Glutamatergic neuron (in vitro differentiated cells): Measurements from ENCODE around the gene SPTB. TPM values are rescaled to one million over a fixed set of nuclear protein-coding genes. Genes with fewer than 3 reads are reported as not detected.
A peak's percentile ranks its signal among the peaks of the same experiment; 100 is the strongest.

Source experiments
- DNase-seq: peaks from one replicate; pipeline ENCODE4 v3.0.0; 2022
- H3K27ac Mint-ChIP-seq: one replicate; pipeline ENCODE4 v1.8.0; 2020; ENCODE audit warnings: mild to moderate bottlenecking, mixed read lengths, inconsistent platforms; ENCODE audit not compliant: unreplicated experiment
- H3K27me3 Mint-ChIP-seq: one replicate; pipeline ENCODE4 v1.8.0; 2020; ENCODE audit warnings: mild to moderate bottlenecking, moderate library complexity, mixed read lengths, inconsistent platforms; ENCODE audit not compliant: unreplicated experiment
- H3K36me3 Mint-ChIP-seq: one replicate; pipeline ENCODE4 v1.8.0; 2020; ENCODE audit warnings: mild to moderate bottlenecking, mixed read lengths, inconsistent platforms; ENCODE audit not compliant: unreplicated experiment
- H3K4me1 Mint-ChIP-seq: one replicate; pipeline ENCODE4 v1.8.0; 2020; ENCODE audit warnings: mild to moderate bottlenecking, low read depth, mixed read lengths, inconsistent platforms; ENCODE audit not compliant: unreplicated experiment
- H3K4me3 Mint-ChIP-seq: one replicate; pipeline ENCODE4 v1.8.0; 2020; ENCODE audit warnings: mild to moderate bottlenecking, mixed read lengths, inconsistent platforms; ENCODE audit not compliant: unreplicated experiment
- H3K9me3 Mint-ChIP-seq: one replicate; pipeline ENCODE4 v1.8.0; 2020; ENCODE audit warnings: mild to moderate bottlenecking, moderate library complexity, mixed read lengths, inconsistent platforms; ENCODE audit not compliant: unreplicated experiment
- CTCF ChIP-seq: fragments of 200-600 bp; sonication (generic); IDR thresholded peaks from one replicate; pipeline ENCODE4 v1.5.0; 2021; ENCODE audit not compliant: partially characterized antibody, unreplicated experiment
- total RNA-seq: library from RNA; stranded (reverse); fragmentation: NEBNext Ultra II Directional; extraction: Animal tissue kit (Norgen Biotek cat#: 25700); gene quantifications from one replicate; pipeline ENCODE4 v1.2.1, GENCODE V29; 2021; ENCODE audit not compliant: unreplicated experiment

Gene SPTB
- total RNA-seq, 1 donor from 2014 or later = 1.9 TPM

- Mint-ChIP-seq H3K27ac (no peak overlapping the region), H3K27me3 (peaks cover 17% of the 10 kb centered on the region), H3K4me3 (peak overlapping the region; percentile 82), H3K36me3 (peaks cover 4% of the 10 kb centered on the region), H3K9me3 (peaks cover 2% of the 10 kb centered on the region), H3K4me1 (peaks cover 17% of the 10 kb centered on the region)
- DNase-seq = no peak
- TF ChIP-seq CTCF = no peak
Observed at GRCh38 chr14:64706119-64706592, 173.6 kb downstream of the SPTB start.

GRCh38 chr14:64705381-64706118, 174.2 kb downstream of the SPTB start:
- Mint-ChIP-seq H3K27me3 (peaks cover 17% of the 10 kb centered on the region), H3K36me3 (peaks cover 4% of the 10 kb centered on the region), H3K9me3 (peaks cover 2% of the 10 kb centered on the region), H3K27ac (no peak overlapping the region), H3K4me1 (peaks cover 17% of the 10 kb centered on the region), H3K4me3 (peak overlapping the region; percentile 82)
- TF ChIP-seq CTCF = no peak
- peak; percentile 27 for DNase-seq

GRCh38 chr14:64704743-64705380, 174.8 kb downstream of the SPTB start:
- Mint-ChIP-seq H3K27ac (no peak overlapping the region), H3K4me1 (peaks cover 17% of the 10 kb centered on the region), H3K4me3 (peak overlapping the region; percentile 82), H3K36me3 (peaks cover 4% of the 10 kb centered on the region), H3K27me3 (peaks cover 17% of the 10 kb centered on the region), H3K9me3 (peaks cover 2% of the 10 kb centered on the region)
- no peak for TF ChIP-seq CTCF
- peak; percentile 50 for DNase-seq

GRCh38 chr14:64704143-64704742, 175.5 kb downstream of the SPTB start, which contains the start of gene PLEKHG3:
Gene PLEKHG3 (plus strand): TSS chr14:64704424. CDS start chr14:64727632, 23,208 bp downstream.
- H3K36me3 Mint-ChIP-seq = peaks cover under 1% of the 10 kb centered on the region
- DNase-seq = peak; percentile 82
- H3K9me3 Mint-ChIP-seq = peaks cover 2% of the 10 kb centered on the region
- peak within 1 kb of the TSS; percentile 83 for H3K4me3 Mint-ChIP-seq
- H3K27ac Mint-ChIP-seq = no peak within 1 kb of the TSS
- peaks cover 17% of the 10 kb centered on the region for H3K4me1 Mint-ChIP-seq
- H3K27me3 Mint-ChIP-seq = peaks cover 17% of the 10 kb centered on the region
- TF ChIP-seq CTCF = no peak
